Stomach (tissue), 4 donors: ENCODE measurements around the gene NAALADL2.

ENCODE experiments used
- EP300 ChIP-seq: sonication (generic); formaldehyde crosslinking; IDR thresholded peaks from one replicate; pipeline ENCODE4 v1.6.1; 2017; ENCODE audit warnings: antibody characterized with exemption
- POLR2A ChIP-seq, 4 donors: fragments of 450-650 bp; IDR thresholded peaks; one replicate each; pipeline ENCODE4 v1.6.1; 2016; ENCODE audit warnings: antibody characterized with exemption in 4 of 4, control low read depth in 2 of 4, mild to moderate bottlenecking in 1 of 4, moderate library complexity in 1 of 4
- POLR2AphosphoS5 ChIP-seq, 3 donors: sonication (generic); formaldehyde crosslinking; IDR thresholded peaks; one replicate each; pipeline ENCODE4 v1.6.1; 2016; ENCODE audit warnings: antibody characterized with exemption in 3 of 3
- TF ChIP-seq, protein P1 (sequence below), 7 experiments: fragments of 450-650 bp in 4 of 7; fragments of 200-600 bp in 3 of 7; sonication (generic) in 3 of 7; IDR thresholded peaks; one replicate each; pipeline ENCODE4 v1.5.1; 2016 to 2019; ENCODE audit warnings: antibody characterized with exemption in 7 of 7, control low read depth in 2 of 7, mild to moderate bottlenecking in 1 of 7

- TF ChIP-seq, protein P1, sequence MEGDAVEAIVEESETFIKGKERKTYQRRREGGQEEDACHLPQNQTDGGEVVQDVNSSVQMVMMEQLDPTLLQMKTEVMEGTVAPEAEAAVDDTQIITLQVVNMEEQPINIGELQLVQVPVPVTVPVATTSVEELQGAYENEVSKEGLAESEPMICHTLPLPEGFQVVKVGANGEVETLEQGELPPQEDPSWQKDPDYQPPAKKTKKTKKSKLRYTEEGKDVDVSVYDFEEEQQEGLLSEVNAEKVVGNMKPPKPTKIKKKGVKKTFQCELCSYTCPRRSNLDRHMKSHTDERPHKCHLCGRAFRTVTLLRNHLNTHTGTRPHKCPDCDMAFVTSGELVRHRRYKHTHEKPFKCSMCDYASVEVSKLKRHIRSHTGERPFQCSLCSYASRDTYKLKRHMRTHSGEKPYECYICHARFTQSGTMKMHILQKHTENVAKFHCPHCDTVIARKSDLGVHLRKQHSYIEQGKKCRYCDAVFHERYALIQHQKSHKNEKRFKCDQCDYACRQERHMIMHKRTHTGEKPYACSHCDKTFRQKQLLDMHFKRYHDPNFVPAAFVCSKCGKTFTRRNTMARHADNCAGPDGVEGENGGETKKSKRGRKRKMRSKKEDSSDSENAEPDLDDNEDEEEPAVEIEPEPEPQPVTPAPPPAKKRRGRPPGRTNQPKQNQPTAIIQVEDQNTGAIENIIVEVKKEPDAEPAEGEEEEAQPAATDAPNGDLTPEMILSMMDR (IDR thresholded peaks at IDR 0.05), result no peak
- TF ChIP-seq POLR2A (IDR thresholded peaks at IDR 0.05), result no peak
- no peak for TF ChIP-seq EP300
- TF ChIP-seq POLR2AphosphoS5 (IDR thresholded peaks at IDR 0.05), result no peak
These were observed 712.0 kb downstream of the NAALADL2 start for GRCh38 chr3:175571096-175571495.
